Panc1 (cell line): ENCODE results near the gene AP1S1. TPM values are rescaled to one million over a fixed set of nuclear protein-coding genes. Genes with fewer than 3 reads are reported as not detected.

Experiments used
- ATAC-seq: fragments of 200-7000 bp; cut with Tn5 transposase; 2 replicates; pipeline ENCODE4 v1.9.1; 2020; ENCODE audit warnings: mild to moderate bottlenecking, moderate library complexity
- BruUV-seq: library from RNA; stranded (reverse); fragments of 400-500 nt; replicated peaks from 2 replicates; lab custom pipeline; 2021; lab: Mats Ljungman, UMichigan
- CTCF ChIA-PET: fragments of 300-600 bp; sonication (Branson Sonifier 250); formaldehyde crosslinking; loops from one replicate; lab custom pipeline; 2022; ENCODE audit warnings: antibody characterized with exemption; lab: Charles Lee
- POLR2A ChIA-PET: fragments of 300-600 bp; sonication (Branson Sonifier 250); formaldehyde crosslinking; loops from one replicate; lab custom pipeline; 2022; ENCODE audit warnings: antibody characterized with exemption; lab: Charles Lee
- DNase-seq: peaks from one replicate; pipeline ENCODE4 v3.0.0-alpha.2; 2010; ENCODE audit warnings: low read depth, low spot score
- H3K27ac ChIP-seq: 2 replicates; pipeline ENCODE4 v1.5.1; 2011; ENCODE audit warnings: mild to moderate bottlenecking, low read length, inconsistent platforms
- H3K27me3 ChIP-seq: fragments of 200-500 bp; sonication (Bioruptor generic); 2 replicates; pipeline ENCODE4 v1.6.0; 2014; ENCODE audit warnings: low read length, inconsistent platforms; ENCODE audit not compliant: control insufficient read depth, insufficient read depth
- H3K36me3 ChIP-seq: fragments of 200-500 bp; sonication (Bioruptor generic); 2 replicates; pipeline ENCODE4 v1.5.1; 2014; ENCODE audit warnings: inconsistent platforms, mild to moderate bottlenecking, low read length, moderate library complexity; ENCODE audit not compliant: control insufficient read depth, insufficient read depth
- H3K4me1 ChIP-seq: 2 replicates; pipeline ENCODE4 v1.5.1; 2011; ENCODE audit warnings: inconsistent platforms, mild to moderate bottlenecking, low read length, moderate library complexity; ENCODE audit not compliant: control insufficient read depth, insufficient read depth
- H3K4me3 ChIP-seq, 2 experiments: 2 replicates each; pipeline ENCODE4 v1.5.1; 2011 to 2012; ENCODE audit warnings: low read depth in 2 of 2, low read length in 2 of 2, mild to moderate bottlenecking in 2 of 2, inconsistent platforms in 1 of 2, moderate library complexity in 1 of 2
- H3K9me3 ChIP-seq: fragments of 200-500 bp; sonication (Bioruptor generic); 2 replicates; pipeline ENCODE4 v1.5.1; 2014; ENCODE audit warnings: low read depth, mild to moderate bottlenecking, inconsistent platforms, low read length, moderate library complexity; ENCODE audit not compliant: control insufficient read depth, insufficient read depth
- CTCF ChIP-seq: fragments of 450-650 bp; IDR thresholded peaks from 2 replicates; pipeline ENCODE4 v1.5.1; 2017; ENCODE audit warnings: mild to moderate bottlenecking
- POLR2AphosphoS5 ChIP-seq: IDR thresholded peaks from 2 replicates; pipeline ENCODE4 v1.6.1; 2012; ENCODE audit warnings: mild to moderate bottlenecking, low read depth, low read length, moderate library complexity
- REST ChIP-seq, 2 experiments: IDR thresholded peaks; 2 replicates each; pipeline ENCODE4 v1.6.1; 2011 to 2012; ENCODE audit warnings: low read depth in 2 of 2, control low read depth in 1 of 2, low read length in 1 of 2, mild to moderate bottlenecking in 1 of 2, moderate library complexity in 1 of 2; ENCODE audit not compliant: insufficient read depth in 1 of 2
- SIN3A ChIP-seq: IDR thresholded peaks from 2 replicates; pipeline ENCODE4 v1.6.1; 2012; ENCODE audit warnings: low read depth, mild to moderate bottlenecking, low read length, moderate library complexity, borderline replicate concordance; ENCODE audit not compliant: insufficient read depth
- TCF7L2 ChIP-seq: IDR thresholded peaks from 2 replicates; pipeline ENCODE4 v1.6.1; 2011; ENCODE audit warnings: mild to moderate bottlenecking, low read depth, low read length, inconsistent platforms
- in situ Hi-C: cut with HindIII; loops from 2 replicates; pipeline ENCODE4 v1.10.0; 2016; ENCODE audit warnings: low sequenced_read_pairs, low pct_unique_long_range_greater_than_20kb
- intact Hi-C: fragments of 100-400 bp; cut with micrococcal nuclease; formaldehyde crosslinking; loops from one replicate; pipeline ENCODE4 v1.10.0; 2022; ENCODE audit not compliant: unreplicated experiment
- total RNA-seq: library from RNA; stranded (reverse); gene quantifications from one replicate; pipeline ENCODE4 v1.2.1, GENCODE V29; 2021; ENCODE audit not compliant: unreplicated experiment

Gene AP1S1
- total RNA-seq, 1 experiment from 2014 or later, result 74.2 TPM

DNA sequence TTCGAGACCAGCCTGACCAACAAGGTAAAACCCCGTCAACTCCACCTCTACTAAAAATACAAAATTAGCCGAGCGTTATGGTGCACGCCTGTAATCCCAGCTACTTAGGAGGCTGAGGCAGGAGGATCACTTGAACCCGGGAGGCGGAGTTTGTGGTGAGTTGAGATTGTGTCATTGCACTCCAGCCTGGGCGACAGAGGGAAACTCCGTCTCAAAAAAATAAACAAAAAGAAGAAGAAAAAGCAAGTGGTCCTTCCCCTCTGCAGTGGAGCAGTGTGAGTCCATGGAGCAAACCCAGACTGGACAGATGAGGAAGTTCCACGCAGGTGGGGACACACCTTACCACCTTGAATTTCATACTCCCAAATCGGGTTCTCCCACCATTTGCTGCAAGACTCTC lies 40.4 kb upstream of the AP1S1 start:
- ATAC-seq, result no peak
- peak overlapping the region; percentile 88 for H3K27ac ChIP-seq
- no TSS peak for BruUV-seq
- no peaks in the 10 kb centered on the region for H3K9me3 ChIP-seq
- no peaks in the 10 kb centered on the region for H3K27me3 ChIP-seq
- no peak for DNase-seq
- in situ Hi-C loops (no loop called here), intact Hi-C loops (no loop called here)
- TF ChIP-seq CTCF, result no peak
- no peak for TF ChIP-seq POLR2AphosphoS5
- no peak for TF ChIP-seq TCF7L2
- no peak for TF ChIP-seq REST (IDR thresholded peaks at IDR 0.05; ENCODE audit: insufficient read depth in 1 of 2, low read depth in 2 of 2, low read length in 1 of 2)
- no peak for TF ChIP-seq SIN3A
- ChIA-PET CTCF (no interaction called here), POLR2A (interaction anchor here (1.0 kb wide), 1 partner anchor 10 kb away, joined by 3 read pairs; no protein-coding TSS in a partner anchor)
- no peak overlapping the region for H3K4me3 ChIP-seq
- no peaks in the 10 kb centered on the region for H3K36me3 ChIP-seq
- peaks cover 39% of the 10 kb centered on the region for H3K4me1 ChIP-seq

- Histone ChIP-seq H3K4me3 (no peak overlapping the region), H3K36me3 (no peaks in the 10 kb centered on the region), H3K27ac (peak overlapping the region; percentile 88), H3K4me1 (peaks cover 40% of the 10 kb centered on the region), H3K27me3 (no peaks in the 10 kb centered on the region), H3K9me3 (no peaks in the 10 kb centered on the region)
- no peak for TF ChIP-seq REST (IDR thresholded peaks at IDR 0.05; ENCODE audit: insufficient read depth in 1 of 2, low read depth in 2 of 2, low read length in 1 of 2)
- TF ChIP-seq POLR2AphosphoS5, result peak; percentile 41; the same call in 1 of the 2 replicates
- ChIA-PET POLR2A (interaction anchor here (1.0 kb wide), 1 partner anchor 9 kb away, joined by 3 read pairs; no protein-coding TSS in a partner anchor), CTCF (no interaction called here)
- no TSS peak for BruUV-seq
- intact Hi-C loops (no loop called here), in situ Hi-C loops (no loop called here)
- ATAC-seq, result peak; percentile 50
- no peak for DNase-seq
Measured at GRCh38 chr7:101114492-101114891, 39.8 kb upstream of the AP1S1 start.
